ENCODE results near the gene PRKAA1.

PRKAA1 gene

GRCh38 chr5:40842351-40842750, 44.2 kb upstream of the PRKAA1 start:
- ATAC-seq (ENCODE audit: insufficient read depth, low read depth) (no peak), DNase-seq (no peak)
- Histone ChIP-seq H3K4me3 (ENCODE audit: low read depth in 1 of 2, low read length in 2 of 2) (no peak overlapping the region), H3K27me3 (ENCODE audit: insufficient read depth, low read length, poor library complexity) (peaks cover 27% of the 10 kb centered on the region), H4K20me1 (ENCODE audit: insufficient read depth, low read length) (no peaks in the 10 kb centered on the region), H3K27ac (ENCODE audit: low read length) (no peak overlapping the region), H3K9me3 (ENCODE audit: insufficient read depth, low read length, severe bottlenecking) (no peaks in the 10 kb centered on the region), H3K4me1 (ENCODE audit: insufficient read depth, low read length) (no peaks in the 10 kb centered on the region), H3K9ac (ENCODE audit: low read depth, low read length) (no peak overlapping the region), H3K4me2 (ENCODE audit: insufficient read depth, low read length) (no peak overlapping the region), H3K79me2 (ENCODE audit: insufficient read depth, low read length) (no peaks in the 10 kb centered on the region), H2AFZ (ENCODE audit: low read depth, low read length) (no peak overlapping the region), H3K36me3 (ENCODE audit: insufficient read depth, low read length) (no peaks in the 10 kb centered on the region)
- TF ChIP-seq EZH2 (IDR thresholded peaks at IDR 0.05; ENCODE audit: borderline replicate concordance, low read depth, low read length, severe bottlenecking): no peak
- TF ChIP-seq CTCF (IDR thresholded peaks at IDR 0.05; ENCODE audit: borderline replicate concordance, extremely low read depth, low read length, poor library complexity, severe bottlenecking): no peak

GRCh38 chr5:40841068-40841805, 43.1 kb upstream of the PRKAA1 start, which contains the start of gene CARD6:
CARD6 (plus strand) TSS chr5:40841367; CDS start chr5:40841383, 16 bp downstream.
- H3K4me1 ChIP-seq (ENCODE audit: insufficient read depth, low read length): no peaks in the 10 kb centered on the region
- H3K9ac ChIP-seq (ENCODE audit: low read depth, low read length): no peak within 1 kb of the TSS
- no peaks in the 10 kb centered on the region for H3K79me2 ChIP-seq (ENCODE audit: insufficient read depth, low read length)
- H3K4me3 ChIP-seq (ENCODE audit: low read depth in 1 of 2, low read length in 2 of 2): no peak within 1 kb of the TSS
- no peaks in the 10 kb centered on the region for H3K36me3 ChIP-seq (ENCODE audit: insufficient read depth, low read length)
- H2AFZ ChIP-seq (ENCODE audit: low read depth, low read length): no peak within 1 kb of the TSS
- DNase-seq (no peak), ATAC-seq (ENCODE audit: insufficient read depth, low read depth) (no peak)
- no peak within 1 kb of the TSS for H3K27ac ChIP-seq (ENCODE audit: low read length)
- no peaks in the 10 kb centered on the region for H4K20me1 ChIP-seq (ENCODE audit: insufficient read depth, low read length)
- TF ChIP-seq CTCF (IDR thresholded peaks at IDR 0.05; ENCODE audit: borderline replicate concordance, extremely low read depth, low read length, poor library complexity, severe bottlenecking) (no peak), EZH2 (IDR thresholded peaks at IDR 0.05; ENCODE audit: borderline replicate concordance, low read depth, low read length, severe bottlenecking) (no peak)
- H3K4me2 ChIP-seq (ENCODE audit: insufficient read depth, low read length): no peak within 1 kb of the TSS
- no peaks in the 10 kb centered on the region for H3K9me3 ChIP-seq (ENCODE audit: insufficient read depth, low read length, severe bottlenecking)
- peaks cover 27% of the 10 kb centered on the region for H3K27me3 ChIP-seq (ENCODE audit: insufficient read depth, low read length, poor library complexity)

GRCh38 chr5:40838086-40838485, 39.9 kb upstream of the PRKAA1 start:
- no peak overlapping the region for H3K27ac ChIP-seq (ENCODE audit: low read length)
- DNase-seq (no peak), ATAC-seq (ENCODE audit: insufficient read depth, low read depth) (no peak)
- peaks cover 16% of the 10 kb centered on the region for H3K27me3 ChIP-seq (ENCODE audit: insufficient read depth, low read length, poor library complexity)
- no peak overlapping the region for H3K4me3 ChIP-seq (ENCODE audit: low read depth in 1 of 2, low read length in 2 of 2)
- H3K4me1 ChIP-seq (ENCODE audit: insufficient read depth, low read length): peaks cover 20% of the 10 kb centered on the region
- TF ChIP-seq CTCF (IDR thresholded peaks at IDR 0.05; ENCODE audit: borderline replicate concordance, extremely low read depth, low read length, poor library complexity, severe bottlenecking) (no peak), EZH2 (IDR thresholded peaks at IDR 0.05; ENCODE audit: borderline replicate concordance, low read depth, low read length, severe bottlenecking) (no peak)
- H3K9ac ChIP-seq (ENCODE audit: low read depth, low read length): no peak overlapping the region
- peaks cover 13% of the 10 kb centered on the region for H3K36me3 ChIP-seq (ENCODE audit: insufficient read depth, low read length)
- peaks cover 19% of the 10 kb centered on the region for H3K79me2 ChIP-seq (ENCODE audit: insufficient read depth, low read length)
- no peak overlapping the region for H3K4me2 ChIP-seq (ENCODE audit: insufficient read depth, low read length)
- no peaks in the 10 kb centered on the region for H3K9me3 ChIP-seq (ENCODE audit: insufficient read depth, low read length, severe bottlenecking)
- H4K20me1 ChIP-seq (ENCODE audit: insufficient read depth, low read length): peaks cover 12% of the 10 kb centered on the region; the same call in 1 of the 2 replicates
- no peak overlapping the region for H2AFZ ChIP-seq (ENCODE audit: low read depth, low read length)
